Measurements from ENCODE around the gene GTPBP6.

DNA sequence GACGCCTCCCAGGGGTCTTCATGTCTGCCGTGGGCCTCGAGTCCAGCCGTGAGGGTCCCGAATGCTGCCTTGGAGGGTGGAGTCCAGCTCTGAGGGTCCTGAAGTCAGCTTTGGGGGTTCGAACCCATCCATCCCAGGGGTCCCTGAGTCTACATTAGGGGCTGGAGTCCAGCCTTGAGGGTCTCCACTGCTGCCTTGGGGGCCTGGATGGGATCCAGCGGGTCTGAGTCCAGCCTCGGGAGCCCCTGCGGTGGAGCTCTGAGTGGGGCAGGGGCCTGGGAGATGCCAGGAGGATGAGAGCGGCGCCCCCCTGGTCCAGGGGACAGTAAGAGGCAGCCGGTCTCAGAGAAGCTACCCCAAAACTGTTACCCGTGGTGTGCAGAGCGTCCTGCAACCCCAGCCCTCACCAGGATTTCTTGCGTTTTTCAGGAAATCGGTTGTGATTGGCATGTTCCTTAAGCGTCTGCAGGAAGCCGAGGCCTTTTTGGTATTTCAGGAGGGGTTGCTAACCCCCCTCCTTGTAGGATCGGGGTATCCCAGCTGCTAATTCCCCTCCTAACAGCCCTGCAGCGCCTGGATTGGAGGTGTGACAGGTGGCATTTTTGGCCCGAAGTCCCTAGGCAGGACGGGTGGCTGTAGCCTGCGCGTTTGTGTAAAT, 1.7 kb upstream of the GTPBP6 start:
- TF ChIP-seq CTCF (IDR thresholded peaks at IDR 0.05) (no peak), POLR2A (IDR thresholded peaks at IDR 0.05) (no peak)

Data from right lobe of liver (tissue), 4 donors.